NB4 (cell line): ENCODE results near the gene PDYN.

Experiments used
- DNase-seq: peaks from one replicate; pipeline ENCODE4 v3.0.0; 2010; ENCODE audit warnings: low read depth
- H3K4me3 ChIP-seq: one replicate; pipeline ENCODE4 v1.5.1; 2011; ENCODE audit warnings: mild to moderate bottlenecking, low read depth, low read length, moderate library complexity
- CTCF ChIP-seq: IDR thresholded peaks from one replicate; pipeline ENCODE4 v1.5.1; 2012; ENCODE audit warnings: low read depth, low read length
- MAX ChIP-seq: IDR thresholded peaks from 2 replicates; pipeline ENCODE4 v1.6.1; 2011; ENCODE audit warnings: low read depth, low read length
- MYC ChIP-seq: IDR thresholded peaks from 2 replicates; pipeline ENCODE4 v1.6.1; 2011; ENCODE audit warnings: low read depth, low read length
- POLR2A ChIP-seq: IDR thresholded peaks from 2 replicates; pipeline ENCODE4 v1.6.1; 2011; ENCODE audit warnings: mild to moderate bottlenecking; ENCODE audit not compliant: insufficient read length; ENCODE audit errors: extremely low read depth

The PDYN gene

GRCh38 chr20:1975291-1975690 is 18.6 kb downstream of the PDYN start:
- no peak overlapping the region for H3K4me3 ChIP-seq
- TF ChIP-seq POLR2A (no peak), CTCF (no peak), MYC (no peak), MAX (no peak)
- no peak for DNase-seq

- no peak for DNase-seq
- TF ChIP-seq POLR2A: no peak
- TF ChIP-seq CTCF: no peak
- TF ChIP-seq MYC: no peak
- no peak for TF ChIP-seq MAX
- no peak overlapping the region for H3K4me3 ChIP-seq
Observed at GRCh38 chr20:1973601-1974440, 20.0 kb downstream of the PDYN start.

GRCh38 chr20:1971893-1972586 is 21.8 kb downstream of the PDYN start:
- DNase-seq: no peak
- no peak overlapping the region for H3K4me3 ChIP-seq
- no peak for TF ChIP-seq POLR2A
- TF ChIP-seq MAX: no peak
- no peak for TF ChIP-seq MYC
- no peak for TF ChIP-seq CTCF

- H3K4me3 ChIP-seq: no peak overlapping the region
- TF ChIP-seq CTCF (no peak), POLR2A (no peak), MAX (no peak), MYC (no peak)
- no peak for DNase-seq
Observed at GRCh38 chr20:1968964-1969363, 24.9 kb downstream of the PDYN start.

GRCh38 chr20:1965520-1966351 is 28.1 kb downstream of the PDYN start:
- TF ChIP-seq CTCF (peak; percentile 73), MAX (peak; percentile 100), MYC (peak; percentile 100), POLR2A (no peak)
- no peak overlapping the region for H3K4me3 ChIP-seq
- DNase-seq: peak; percentile 87
